ENCODE results near the gene CKMT1B. TPM values are rescaled to one million over a fixed set of nuclear protein-coding genes. Genes with fewer than 3 reads are reported as not detected.

The CKMT1B gene
- total RNA-seq, 1 donor from 2014 or later: 0.89 TPM

Other genes starting within 250 kb of the CKMT1B start
- 25.5 and 27.8 TPM in 2 replicates for gene ZSCAN29, start 223.0 kb upstream of the CKMT1B start, total RNA-seq
- gene TUBGCP4, start 222.9 kb upstream of the CKMT1B start, total RNA-seq: 10.3 and 12.0 TPM in 2 replicates
- gene TP53BP1, start 100.9 kb upstream of the CKMT1B start, total RNA-seq: 71.9 and 73.1 TPM in 2 replicates
- gene MAP1A, start 76.4 kb upstream of the CKMT1B start, total RNA-seq: 138 and 142 TPM in 2 replicates
- 21.4 and 26.0 TPM in 2 replicates for gene PPIP5K1, start 3.8 kb upstream of the CKMT1B start, total RNA-seq
- 0.25 and 0.29 TPM in 2 replicates for gene STRC, start 24.8 kb downstream of the CKMT1B start, total RNA-seq
- gene CATSPER2, start 54.8 kb downstream of the CKMT1B start, total RNA-seq: 2.0 and 3.3 TPM in 2 replicates
- 1.2 TPM in 2 replicates for gene CKMT1A, start 99.8 kb downstream of the CKMT1B start, total RNA-seq
- gene PDIA3, start 152.4 kb downstream of the CKMT1B start, total RNA-seq: 777 and 911 TPM in 2 replicates
- gene ELL3, start 182.9 kb downstream of the CKMT1B start, total RNA-seq: 3.2 and 3.8 TPM in 2 replicates
- gene SERF2, start 198.3 kb downstream of the CKMT1B start, total RNA-seq: 933 and 945 TPM in 2 replicates
- 0.30 TPM in 1 of 2 replicates, not detected in the other for gene SERINC4, start 206.2 kb downstream of the CKMT1B start, total RNA-seq
- 13.7 and 15.7 TPM in 2 replicates for gene HYPK, start 206.6 kb downstream of the CKMT1B start, total RNA-seq
- gene MFAP1, start 230.7 kb downstream of the CKMT1B start, total RNA-seq: 33.1 and 35.2 TPM in 2 replicates
- 0.73 and 1.0 TPM in 2 replicates for gene WDR76, start 233.0 kb downstream of the CKMT1B start, total RNA-seq

All from astrocyte (in vitro differentiated cells and primary cell).